Upper lobe of left lung (tissue), 4 donors: ENCODE data around the gene MRPL9.

Experiments used
- EP300 ChIP-seq, 4 donors: sonication (generic); formaldehyde crosslinking; IDR thresholded peaks; one replicate each; pipeline ENCODE4 v1.5.1; 2017; ENCODE audit warnings: antibody characterized with exemption in 4 of 4, control low read depth in 2 of 4
- POLR2AphosphoS5 ChIP-seq, 2 donors: sonication (generic); formaldehyde crosslinking; IDR thresholded peaks; one replicate each; pipeline ENCODE4 v1.5.1; 2017; ENCODE audit warnings: antibody characterized with exemption in 2 of 2
- TF ChIP-seq, protein P1 (sequence below), 6 experiments: fragments of 450-650 bp in 4 of 6; fragments of 200-600 bp in 2 of 6; sonication (generic) in 2 of 6; IDR thresholded peaks; one replicate each; pipeline ENCODE4 v1.5.1; 2016 to 2019; ENCODE audit warnings: antibody characterized with exemption in 6 of 6

DNA sequence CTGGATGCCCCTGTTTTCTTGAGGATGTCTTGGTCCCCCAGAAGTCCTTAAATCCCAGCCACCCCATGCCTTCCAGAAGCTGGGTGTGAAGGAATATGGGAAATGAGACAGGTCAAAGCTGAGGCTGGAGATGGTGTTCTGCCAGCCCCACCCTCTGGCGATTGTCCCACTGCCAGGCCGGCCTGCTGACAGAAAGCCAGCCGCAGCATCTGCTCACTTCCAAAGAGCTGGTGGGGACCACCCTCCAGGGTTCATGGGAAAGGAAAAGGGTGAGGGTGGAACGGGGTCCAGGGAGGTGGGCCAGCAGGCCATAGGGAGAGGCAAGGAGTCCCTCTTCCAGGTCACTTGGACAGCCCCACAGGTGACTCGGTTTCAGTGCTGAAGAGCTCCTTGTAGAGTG is 43.8 kb upstream of the MRPL9 start:
- TF ChIP-seq, protein P1, sequence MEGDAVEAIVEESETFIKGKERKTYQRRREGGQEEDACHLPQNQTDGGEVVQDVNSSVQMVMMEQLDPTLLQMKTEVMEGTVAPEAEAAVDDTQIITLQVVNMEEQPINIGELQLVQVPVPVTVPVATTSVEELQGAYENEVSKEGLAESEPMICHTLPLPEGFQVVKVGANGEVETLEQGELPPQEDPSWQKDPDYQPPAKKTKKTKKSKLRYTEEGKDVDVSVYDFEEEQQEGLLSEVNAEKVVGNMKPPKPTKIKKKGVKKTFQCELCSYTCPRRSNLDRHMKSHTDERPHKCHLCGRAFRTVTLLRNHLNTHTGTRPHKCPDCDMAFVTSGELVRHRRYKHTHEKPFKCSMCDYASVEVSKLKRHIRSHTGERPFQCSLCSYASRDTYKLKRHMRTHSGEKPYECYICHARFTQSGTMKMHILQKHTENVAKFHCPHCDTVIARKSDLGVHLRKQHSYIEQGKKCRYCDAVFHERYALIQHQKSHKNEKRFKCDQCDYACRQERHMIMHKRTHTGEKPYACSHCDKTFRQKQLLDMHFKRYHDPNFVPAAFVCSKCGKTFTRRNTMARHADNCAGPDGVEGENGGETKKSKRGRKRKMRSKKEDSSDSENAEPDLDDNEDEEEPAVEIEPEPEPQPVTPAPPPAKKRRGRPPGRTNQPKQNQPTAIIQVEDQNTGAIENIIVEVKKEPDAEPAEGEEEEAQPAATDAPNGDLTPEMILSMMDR (IDR thresholded peaks at IDR 0.05) = no peak
- TF ChIP-seq EP300 (IDR thresholded peaks at IDR 0.05) (no peak), POLR2AphosphoS5 (IDR thresholded peaks at IDR 0.05) (no peak)
